GM13976 (cell line): ENCODE data around the gene FBN1.

Source experiments
- DNase-seq: peaks from one replicate; pipeline ENCODE4 v3.0.0; 2012; ENCODE audit warnings: low spot score
- in situ Hi-C: fragments of 300-500 bp; cut with MboI; formaldehyde crosslinking; loops from one replicate; pipeline ENCODE4 v1.12.0; 2022; ENCODE audit warnings: low sequenced_read_pairs, mixed read lengths, inconsistent platforms; ENCODE audit not compliant: unreplicated experiment
- TF ChIP-seq, protein P1 (sequence below): IDR thresholded peaks from 2 replicates; pipeline ENCODE4 v1.5.1; 2012; ENCODE audit warnings: borderline replicate concordance, mild to moderate bottlenecking; ENCODE audit not compliant: insufficient read depth; ENCODE audit errors: extremely low read depth, missing control alignments, control extremely low read depth

The FBN1 gene

DNA sequence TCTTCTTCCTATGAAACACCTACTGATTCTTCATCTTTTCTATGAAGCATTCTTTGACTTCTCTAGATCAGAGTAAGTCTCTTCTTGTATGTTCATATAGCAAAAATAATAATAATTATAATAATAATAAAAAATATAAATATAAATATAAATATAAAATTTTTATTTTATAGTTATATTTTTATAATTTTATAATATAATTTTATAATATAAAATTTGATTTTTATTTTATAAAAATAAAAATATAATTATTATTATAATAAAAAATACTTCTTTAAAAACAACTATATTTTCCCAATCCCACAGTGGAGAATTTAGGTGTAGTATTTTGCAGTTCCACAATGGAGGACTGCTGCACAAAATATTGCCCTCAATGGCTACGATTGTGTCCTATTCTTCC lies 279.9 kb downstream of the FBN1 start:
- no peak for DNase-seq
- TF ChIP-seq, protein P1, sequence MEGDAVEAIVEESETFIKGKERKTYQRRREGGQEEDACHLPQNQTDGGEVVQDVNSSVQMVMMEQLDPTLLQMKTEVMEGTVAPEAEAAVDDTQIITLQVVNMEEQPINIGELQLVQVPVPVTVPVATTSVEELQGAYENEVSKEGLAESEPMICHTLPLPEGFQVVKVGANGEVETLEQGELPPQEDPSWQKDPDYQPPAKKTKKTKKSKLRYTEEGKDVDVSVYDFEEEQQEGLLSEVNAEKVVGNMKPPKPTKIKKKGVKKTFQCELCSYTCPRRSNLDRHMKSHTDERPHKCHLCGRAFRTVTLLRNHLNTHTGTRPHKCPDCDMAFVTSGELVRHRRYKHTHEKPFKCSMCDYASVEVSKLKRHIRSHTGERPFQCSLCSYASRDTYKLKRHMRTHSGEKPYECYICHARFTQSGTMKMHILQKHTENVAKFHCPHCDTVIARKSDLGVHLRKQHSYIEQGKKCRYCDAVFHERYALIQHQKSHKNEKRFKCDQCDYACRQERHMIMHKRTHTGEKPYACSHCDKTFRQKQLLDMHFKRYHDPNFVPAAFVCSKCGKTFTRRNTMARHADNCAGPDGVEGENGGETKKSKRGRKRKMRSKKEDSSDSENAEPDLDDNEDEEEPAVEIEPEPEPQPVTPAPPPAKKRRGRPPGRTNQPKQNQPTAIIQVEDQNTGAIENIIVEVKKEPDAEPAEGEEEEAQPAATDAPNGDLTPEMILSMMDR = no peak
- in situ Hi-C loops = loop anchor here (25.0 kb wide), 3 partner anchors 272 to 597 kb away; partner anchors contain the start of genes CEP152, FBN1 and SHC4

DNA sequence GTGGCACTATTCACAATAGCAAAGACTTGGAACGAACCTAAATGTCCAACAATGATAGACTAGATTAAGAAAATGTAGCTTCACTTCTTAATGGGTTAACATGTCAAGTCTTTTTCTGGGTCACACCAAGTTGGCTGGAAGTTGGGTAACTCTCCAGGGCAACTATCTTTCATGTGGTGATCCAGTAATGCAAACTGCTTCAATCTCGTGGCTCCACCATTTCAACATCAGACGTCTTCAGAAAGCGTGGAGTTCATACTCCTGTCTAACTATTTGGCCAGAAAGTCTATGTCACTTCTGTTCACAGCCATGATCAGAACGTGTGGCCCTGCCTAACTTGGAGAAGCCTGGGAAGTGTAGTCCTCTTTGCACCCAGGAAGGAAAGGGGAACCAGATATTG lies 282.0 kb downstream of the FBN1 start:
- DNase-seq = no peak
- TF ChIP-seq, protein P1 = no peak
- in situ Hi-C loops = loop anchor here (25.0 kb wide), 3 partner anchors 274 to 599 kb away; partner anchors contain the start of genes CEP152, FBN1 and SHC4

GRCh38 chr15:48361685-48362084 lies 283.8 kb downstream of the FBN1 start:
- in situ Hi-C loops = loop anchor here (25.0 kb wide), 3 partner anchors 276 to 601 kb away; partner anchors contain the start of genes CEP152, FBN1 and SHC4
- TF ChIP-seq, protein P1 = no peak
- DNase-seq = no peak

DNA sequence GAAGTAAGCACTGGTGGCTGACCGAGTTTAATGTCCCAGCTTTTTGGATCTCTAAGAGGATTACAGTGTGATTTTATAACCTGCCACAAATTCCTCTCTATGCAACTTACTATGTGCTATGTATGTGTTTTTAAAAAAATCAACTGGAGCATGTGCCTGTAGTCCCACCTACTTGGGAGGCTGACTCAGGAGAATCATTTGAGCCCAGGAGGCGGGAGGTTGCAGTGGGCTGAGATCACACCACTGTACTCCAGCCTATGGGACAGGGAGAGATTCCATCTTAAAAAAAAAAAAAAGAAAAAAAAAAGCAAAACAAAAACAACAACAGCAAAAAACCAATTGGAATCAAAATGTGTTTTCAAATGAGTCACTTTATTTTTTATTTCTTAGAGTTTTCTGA lies 284.7 kb downstream of the FBN1 start:
- in situ Hi-C loops = loop anchor here (25.0 kb wide), 3 partner anchors 276 to 601 kb away; partner anchors contain the start of genes CEP152, FBN1 and SHC4

More for the DNA sequence above, 284.7 kb downstream of the FBN1 start:
- TF ChIP-seq, protein P1 = no peak
- no peak for DNase-seq
